ENCODE data around the gene PSMB10. TPM values are rescaled to one million over a fixed set of nuclear protein-coding genes. Genes with fewer than 3 reads are reported as not detected.

The PSMB10 gene
- total RNA-seq, 2 experiments from 2014 or later = 220 to 246 TPM

GRCh38 chr16:67934306-67935100 lies 2.1 kb downstream of the PSMB10 start:
- Mint-ChIP-seq H3K4me1 (peaks cover 20% of the 10 kb centered on the region), H3K36me3 (peaks cover 21% of the 10 kb centered on the region), H3K27me3 (no peaks in the 10 kb centered on the region), H3K4me3 (peak overlapping the region; percentile 99), H3K27ac (peak overlapping the region; percentile 96), H3K9me3 (no peaks in the 10 kb centered on the region)
- POLR2A ChIA-PET = interaction anchor here (0.6 to 3.6 kb wide), 15 partner anchors 10 to 393 kb away, joined by 3 to 27 read pairs (median 4); partner anchors contain the start of genes DPEP2, GFOD2 and SLC12A4
- no peak for DNase-seq
- no peak for ATAC-seq (ENCODE audit: low read depth)

DNA sequence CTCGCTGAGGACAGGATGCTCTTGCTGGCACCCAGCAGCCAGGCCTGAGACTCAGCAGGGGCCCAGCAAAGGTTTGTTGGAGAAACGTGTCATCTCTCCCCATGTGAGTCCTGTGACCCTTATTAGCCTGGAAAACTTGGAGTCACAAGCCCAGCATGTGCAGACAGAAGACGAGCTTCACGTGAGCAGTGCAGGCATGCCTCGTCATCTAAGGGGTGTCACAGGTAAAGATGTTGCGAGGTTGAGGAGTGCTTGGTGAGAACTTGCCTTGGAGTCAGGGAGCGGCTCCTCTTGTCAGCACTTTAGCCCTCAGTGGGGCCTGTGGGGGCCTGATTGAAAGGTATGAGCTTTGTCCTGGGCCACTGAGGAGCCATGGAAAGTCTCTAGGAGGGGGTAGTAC lies 2.8 kb downstream of the PSMB10 start:
- POLR2A ChIA-PET = interaction anchor here (0.6 to 3.2 kb wide), 7 partner anchors 9 to 254 kb away, joined by 3 to 14 read pairs (median 3); no protein-coding TSS in a partner anchor
- no peak for ATAC-seq (ENCODE audit: low read depth)
- no peaks in the 10 kb centered on the region for H3K27me3 Mint-ChIP-seq
- H3K27ac Mint-ChIP-seq = peak overlapping the region; percentile 11
- H3K36me3 Mint-ChIP-seq = peaks cover 16% of the 10 kb centered on the region
- H3K4me1 Mint-ChIP-seq = peaks cover 17% of the 10 kb centered on the region
- DNase-seq = no peak
- H3K9me3 Mint-ChIP-seq = no peaks in the 10 kb centered on the region
- H3K4me3 Mint-ChIP-seq = no peak overlapping the region

DNA sequence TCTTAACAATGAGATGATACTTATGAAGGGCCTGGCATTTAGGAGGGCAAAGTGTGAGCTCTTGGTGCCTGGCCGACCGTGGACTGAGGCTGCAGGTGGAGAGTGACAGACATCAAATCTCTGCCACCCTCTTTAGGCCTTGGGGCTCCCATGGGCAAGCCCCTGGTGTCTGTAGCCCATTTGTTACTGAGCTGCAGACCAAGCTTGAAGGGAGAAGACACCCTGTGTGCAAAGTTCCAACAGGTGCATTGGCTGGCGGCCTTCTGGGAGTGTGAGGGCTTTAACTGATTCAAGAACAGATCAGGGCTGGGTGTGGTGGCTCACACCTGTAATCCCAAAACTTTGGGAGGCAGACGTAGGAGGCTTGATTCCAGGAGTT lies 4.2 kb downstream of the PSMB10 start:
- no peaks in the 10 kb centered on the region for H3K27me3 Mint-ChIP-seq
- no peak overlapping the region for H3K4me3 Mint-ChIP-seq
- no peak for ATAC-seq (ENCODE audit: low read depth)
- H3K36me3 Mint-ChIP-seq = peaks cover 17% of the 10 kb centered on the region
- no peaks in the 10 kb centered on the region for H3K9me3 Mint-ChIP-seq
- DNase-seq = no peak
- H3K4me1 Mint-ChIP-seq = peaks cover 17% of the 10 kb centered on the region
- POLR2A ChIA-PET = no interaction called here
- H3K27ac Mint-ChIP-seq = no peak overlapping the region

- Mint-ChIP-seq H3K27me3 (no peaks in the 10 kb centered on the region), H3K27ac (no peak within 1 kb of the TSS), H3K4me1 (peaks cover 11% of the 10 kb centered on the region), H3K9me3 (no peaks in the 10 kb centered on the region), H3K4me3 (no peak within 1 kb of the TSS), H3K36me3 (peaks cover 15% of the 10 kb centered on the region)
- DNase-seq (no peak), ATAC-seq (ENCODE audit: low read depth) (no peak)
- POLR2A ChIA-PET = interaction anchor here (1.1 kb wide), 2 partner anchors 9 to 46 kb away, joined by 3 to 8 read pairs; no protein-coding TSS in a partner anchor
Observed at GRCh38 chr16:67931712-67932461, 4.8 kb downstream of the PSMB10 start, which contains the start of gene CTRL. TSS of gene CTRL (minus strand) at chr16:67931862. CDS start at chr16:67931852, 10 bp downstream.

- peaks cover 11% of the 10 kb centered on the region for H3K4me1 Mint-ChIP-seq
- H3K27ac Mint-ChIP-seq = no peak overlapping the region
Observed at GRCh38 chr16:67930678-67931211, 5.9 kb downstream of the PSMB10 start.

DNA sequence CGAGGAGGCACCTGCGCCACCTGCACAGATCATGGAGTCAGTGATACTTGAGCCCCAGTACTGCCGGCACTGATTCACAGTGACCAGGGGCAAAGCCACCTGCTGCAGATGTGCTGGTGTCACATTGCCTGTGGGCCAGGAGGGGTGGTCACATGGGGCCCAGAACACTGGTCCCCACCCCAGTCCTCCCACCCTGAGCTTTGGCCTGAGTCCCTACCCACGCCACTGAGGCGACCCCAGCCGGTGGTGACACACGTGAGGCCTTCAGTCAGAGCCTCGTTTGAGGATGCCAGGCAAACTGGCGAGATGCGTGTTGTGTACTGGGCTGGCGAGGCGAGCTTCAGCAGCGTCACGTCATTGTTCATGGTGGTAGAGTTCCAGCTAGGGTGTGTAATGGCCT lies 6.5 kb downstream of the PSMB10 start:
- Mint-ChIP-seq H3K36me3 (peaks cover 8% of the 10 kb centered on the region), H3K27ac (peak overlapping the region; percentile 67), H3K4me1 (peaks cover 7% of the 10 kb centered on the region), H3K9me3 (no peaks in the 10 kb centered on the region), H3K4me3 (no peak overlapping the region), H3K27me3 (no peaks in the 10 kb centered on the region)
- DNase-seq (peak; percentile 25), ATAC-seq (ENCODE audit: low read depth) (no peak)
- POLR2A ChIA-PET = no interaction called here

More at GRCh38 chr16:67930678-67931211, 5.9 kb downstream of the PSMB10 start:
- Mint-ChIP-seq H3K9me3 (no peaks in the 10 kb centered on the region), H3K4me3 (no peak overlapping the region), H3K36me3 (peaks cover 13% of the 10 kb centered on the region), H3K27me3 (no peaks in the 10 kb centered on the region)
- POLR2A ChIA-PET = interaction anchor here (1.1 kb wide), 1 partner anchor 45 kb away, joined by 3 read pairs; no protein-coding TSS in a partner anchor
- no peak for ATAC-seq (ENCODE audit: low read depth)
- peak; percentile 26 for DNase-seq

- Mint-ChIP-seq H3K36me3 (peaks cover 4% of the 10 kb centered on the region), H3K4me1 (no peaks in the 10 kb centered on the region), H3K4me3 (no peak overlapping the region), H3K27me3 (no peaks in the 10 kb centered on the region), H3K27ac (no peak overlapping the region), H3K9me3 (no peaks in the 10 kb centered on the region)
- POLR2A ChIA-PET = interaction anchor here (0.6 to 1.6 kb wide), 4 partner anchors 12 to 45 kb away, joined by 3 to 6 read pairs (median 4); no protein-coding TSS in a partner anchor
- DNase-seq (peak; percentile 81), ATAC-seq (ENCODE audit: low read depth) (peak; percentile 83)
Observed at GRCh38 chr16:67928561-67929364, 7.9 kb downstream of the PSMB10 start.

GRCh38 chr16:67928147-67928546 lies 8.5 kb downstream of the PSMB10 start:
- POLR2A ChIA-PET = interaction anchor here (1.2 to 1.6 kb wide), 3 partner anchors 13 to 44 kb away, joined by 3 to 6 read pairs (median 4); no protein-coding TSS in a partner anchor
- H3K4me1 Mint-ChIP-seq = no peaks in the 10 kb centered on the region
- no peaks in the 10 kb centered on the region for H3K27me3 Mint-ChIP-seq
- no peak overlapping the region for H3K4me3 Mint-ChIP-seq
- no peaks in the 10 kb centered on the region for H3K9me3 Mint-ChIP-seq
- ATAC-seq (ENCODE audit: low read depth) (no peak), DNase-seq (no peak)
- H3K36me3 Mint-ChIP-seq = peaks cover 3% of the 10 kb centered on the region
- H3K27ac Mint-ChIP-seq = no peak overlapping the region

- H3K36me3 Mint-ChIP-seq = peaks cover 3% of the 10 kb centered on the region
- peaks cover 3% of the 10 kb centered on the region for H3K4me1 Mint-ChIP-seq
- H3K9me3 Mint-ChIP-seq = no peaks in the 10 kb centered on the region
- no peaks in the 10 kb centered on the region for H3K27me3 Mint-ChIP-seq
- DNase-seq (peak; percentile 30), ATAC-seq (ENCODE audit: low read depth) (no peak)
- POLR2A ChIA-PET = interaction anchor here (1.6 kb wide), 1 partner anchor 14 kb away, joined by 3 read pairs; no protein-coding TSS in a partner anchor
- H3K27ac Mint-ChIP-seq = no peak overlapping the region
- H3K4me3 Mint-ChIP-seq = no peak overlapping the region
Observed at GRCh38 chr16:67927131-67927941, 9.3 kb downstream of the PSMB10 start.

GRCh38 chr16:67926181-67926750 lies 10.4 kb downstream of the PSMB10 start:
- ATAC-seq (ENCODE audit: low read depth) = no peak
- no peak overlapping the region for H3K27ac Mint-ChIP-seq
- no peak overlapping the region for H3K4me3 Mint-ChIP-seq
- peaks cover 1% of the 10 kb centered on the region for H3K36me3 Mint-ChIP-seq
- H3K27me3 Mint-ChIP-seq = no peaks in the 10 kb centered on the region
- peaks cover 6% of the 10 kb centered on the region for H3K4me1 Mint-ChIP-seq
- peak; percentile 29 for DNase-seq
- H3K9me3 Mint-ChIP-seq = no peaks in the 10 kb centered on the region
- POLR2A ChIA-PET = no interaction called here

GRCh38 chr16:67924140-67924906 lies 12.3 kb downstream of the PSMB10 start:
- no peaks in the 10 kb centered on the region for H3K27me3 Mint-ChIP-seq
- H3K4me3 Mint-ChIP-seq = no peak overlapping the region
- H3K9me3 Mint-ChIP-seq = no peaks in the 10 kb centered on the region
- no peak for DNase-seq
- no peak for ATAC-seq (ENCODE audit: low read depth)
- H3K27ac Mint-ChIP-seq = no peak overlapping the region
- POLR2A ChIA-PET = interaction anchor here (0.6 to 1.2 kb wide), 3 partner anchors 10 to 405 kb away, joined by 3 to 4 read pairs (median 4); no protein-coding TSS in a partner anchor
- H3K36me3 Mint-ChIP-seq = peaks cover 1% of the 10 kb centered on the region
- H3K4me1 Mint-ChIP-seq = peaks cover 6% of the 10 kb centered on the region

All from activated naive CD8-positive, alpha-beta T cell treated with anti-CD3 and anti-CD28 coated beads, Interleukin-2, amount 10 ng/mL, durations not matched to agents 7 days and 5 days (primary cell).